ENCODE results near the gene SERPINB7. TPM values are rescaled to one million over a fixed set of nuclear protein-coding genes. Genes with fewer than 3 reads are reported as not detected.
"Not testable (repeated sequence)": the region's sequence is repeated elsewhere in the genome, so short reads cannot be mapped to it uniquely, and the experiment has no call there.

Gene SERPINB7
- total RNA-seq, 6 donors from 2014 or later, result 1.3 TPM; not detected in 5

GRCh38 chr18:63753676-63754075 lies 21.5 kb upstream of the SERPINB7 start:
- Histone ChIP-seq H3K36me3 (no peaks in the 10 kb centered on the region), H3K9me3 (no peaks in the 10 kb centered on the region), H3K27me3 (no peaks in the 10 kb centered on the region), H3K4me1 (no peaks in the 10 kb centered on the region), H3K4me3 (no peak overlapping the region), H3K27ac (no peak overlapping the region)
- no peak for ATAC-seq (ENCODE audit: low FRiP score in 2 of 2)
- no peak for DNase-seq
- TF ChIP-seq EP300 (IDR thresholded peaks at IDR 0.05) (no peak), POLR2AphosphoS5 (IDR thresholded peaks at IDR 0.05) (no peak), POLR2A (IDR thresholded peaks at IDR 0.05) (no peak), CTCF (IDR thresholded peaks at IDR 0.05) (no peak)

- Histone ChIP-seq H3K27me3 (no peaks in the 10 kb centered on the region), H3K27ac (no peak overlapping the region), H3K4me3 (no peak overlapping the region), H3K36me3 (no peaks in the 10 kb centered on the region), H3K4me1 (no peaks in the 10 kb centered on the region), H3K9me3 (peaks cover 0 to 16% (median 5%) of the 10 kb centered on the region in 4 donors)
- DNase-seq (no peak), ATAC-seq (ENCODE audit: low FRiP score in 2 of 2) (no peak)
- TF ChIP-seq EP300 (IDR thresholded peaks at IDR 0.05), result no peak
- TF ChIP-seq CTCF (IDR thresholded peaks at IDR 0.05), result no peak
- TF ChIP-seq POLR2AphosphoS5 (IDR thresholded peaks at IDR 0.05), result no peak
- no peak for TF ChIP-seq POLR2A (IDR thresholded peaks at IDR 0.05)
Observed at GRCh38 chr18:63757541-63757940, 17.7 kb upstream of the SERPINB7 start.

GRCh38 chr18:63758615-63759240 lies 16.5 kb upstream of the SERPINB7 start:
- H3K27ac ChIP-seq, result no peak overlapping the region
- ATAC-seq (ENCODE audit: low FRiP score in 2 of 2) (no peak), DNase-seq (no peak)
- H3K27me3 ChIP-seq, result no peaks in the 10 kb centered on the region
- no peaks in the 10 kb centered on the region for H3K36me3 ChIP-seq
- 51 to 63% methylated on average over 3 of the region's 3 CpGs for WGBS, 2 donors
- H3K4me3 ChIP-seq, result no peak overlapping the region
- H3K9me3 ChIP-seq, result peaks cover 0 to 16% (median 5%) of the 10 kb centered on the region in 4 donors
- TF ChIP-seq POLR2A (IDR thresholded peaks at IDR 0.05), result no peak
- TF ChIP-seq POLR2AphosphoS5 (IDR thresholded peaks at IDR 0.05), result no peak
- no peak for TF ChIP-seq EP300 (IDR thresholded peaks at IDR 0.05)
- no peak for TF ChIP-seq CTCF (IDR thresholded peaks at IDR 0.05)
- no peaks in the 10 kb centered on the region for H3K4me1 ChIP-seq

GRCh38 chr18:63759786-63760185 lies 15.4 kb upstream of the SERPINB7 start:
- not testable (repeated sequence) for H3K4me3 ChIP-seq; H3K27me3 ChIP-seq; H3K4me1 ChIP-seq; ATAC-seq (ENCODE audit: low FRiP score in 2 of 2); H3K27ac ChIP-seq; DNase-seq; H3K36me3 ChIP-seq
- WGBS, 2 donors, result 94 to 98% methylated on average over 2 of the region's 2 CpGs
- H3K9me3 ChIP-seq, result peaks cover 0 to 16% (median 5%) of the 10 kb centered on the region in 4 donors

- Histone ChIP-seq H3K27ac (no peak overlapping the region), H3K4me1 (no peaks in the 10 kb centered on the region), H3K27me3 (no peaks in the 10 kb centered on the region), H3K9me3 (peaks cover 0 to 16% (median 5%) of the 10 kb centered on the region in 4 donors), H3K4me3 (no peak overlapping the region), H3K36me3 (no peaks in the 10 kb centered on the region)
- no peak for TF ChIP-seq POLR2AphosphoS5 (IDR thresholded peaks at IDR 0.05)
- TF ChIP-seq CTCF (IDR thresholded peaks at IDR 0.05), result no peak
- no peak for TF ChIP-seq POLR2A (IDR thresholded peaks at IDR 0.05)
- no peak for TF ChIP-seq EP300 (IDR thresholded peaks at IDR 0.05)
- 73 to 85% methylated on average over 1 of the region's 1 CpG for WGBS, 2 donors
- DNase-seq, result no peak
- no peak for ATAC-seq (ENCODE audit: low FRiP score in 2 of 2)
Observed at GRCh38 chr18:63762518-63762917, 12.7 kb upstream of the SERPINB7 start.

Measured in upper lobe of left lung (tissue), 6 donors.